Endometrial microvascular endothelial cells (primary cell): ENCODE results near the gene AP5B1. TPM values are rescaled to one million over a fixed set of nuclear protein-coding genes. Genes with fewer than 3 reads are reported as not detected.

Source experiments
- in situ Hi-C: cut with HindIII; loops from 2 replicates; pipeline ENCODE4 v1.10.0; 2017; ENCODE audit warnings: low sequenced_read_pairs, low pct_unique_long_range_greater_than_20kb; ENCODE audit errors: inconsistent ontology term
- total RNA-seq: library from RNA; depleted of rRNA; stranded (reverse); fragments of >200 nt; gene quantifications from one replicate; pipeline ENCODE4 v1.2.3, GENCODE V29; 2015; ENCODE audit errors: inconsistent ontology term

AP5B1 gene
- 8.5 TPM for total RNA-seq

GRCh38 chr11:65780770-65781151, at the start of gene AP5B1:
Gene AP5B1, minus strand, starts transcription at chr11:65780976. Its CDS starts 385 bp downstream, at chr11:65780591.
- in situ Hi-C loops, result no loop called here

- in situ Hi-C loops, result no loop called here
Observed at GRCh38 chr11:65829459-65829858, 48.7 kb upstream of the AP5B1 start.

- in situ Hi-C loops, result no loop called here
Observed at GRCh38 chr11:65826984-65827735, 46.4 kb upstream of the AP5B1 start.

GRCh38 chr11:65822776-65823528, 42.2 kb upstream of the AP5B1 start:
- in situ Hi-C loops, result no loop called here

- in situ Hi-C loops, result no loop called here
Observed at GRCh38 chr11:65821107-65821506, 40.3 kb upstream of the AP5B1 start.

- in situ Hi-C loops, result no loop called here
Observed at GRCh38 chr11:65817835-65818680, 37.3 kb upstream of the AP5B1 start.

GRCh38 chr11:65817312-65817834, 36.6 kb upstream of the AP5B1 start:
- in situ Hi-C loops, result no loop called here

- in situ Hi-C loops, result no loop called here
Observed at GRCh38 chr11:65816696-65817095, 35.9 kb upstream of the AP5B1 start.

- in situ Hi-C loops, result no loop called here
Observed at GRCh38 chr11:65814986-65815565, 34.3 kb upstream of the AP5B1 start.

GRCh38 chr11:65814131-65814985, 33.6 kb upstream of the AP5B1 start:
- in situ Hi-C loops, result no loop called here

- in situ Hi-C loops, result no loop called here
Observed at GRCh38 chr11:65811764-65812475, 31.1 kb upstream of the AP5B1 start.

GRCh38 chr11:65810046-65810868, 29.5 kb upstream of the AP5B1 start:
- in situ Hi-C loops, result no loop called here

GRCh38 chr11:65809496-65809895, 28.7 kb upstream of the AP5B1 start:
- in situ Hi-C loops, result no loop called here

- in situ Hi-C loops, result no loop called here
Observed at GRCh38 chr11:65808744-65809341, 28.1 kb upstream of the AP5B1 start.

GRCh38 chr11:65806979-65807378, 26.2 kb upstream of the AP5B1 start:
- in situ Hi-C loops, result no loop called here

- in situ Hi-C loops, result no loop called here
Observed at GRCh38 chr11:65803797-65804492, 23.2 kb upstream of the AP5B1 start.
